B cell (primary cell): ENCODE measurements around the gene LPAR4.

Experiments
- CTCF ChIP-seq: fragments of 200-600 bp; IDR thresholded peaks from one replicate; pipeline ENCODE4 v1.8.0; 2022; ENCODE audit warnings: antibody characterized with exemption, mild to moderate bottlenecking
- EZH2 ChIP-seq: IDR thresholded peaks from 2 replicates; pipeline ENCODE4 v1.6.1; 2012; ENCODE audit warnings: borderline replicate concordance, low read depth, mild to moderate bottlenecking, moderate library complexity, low read length; ENCODE audit not compliant: insufficient read depth, poor library complexity, severe bottlenecking

- TF ChIP-seq CTCF: no peak
- TF ChIP-seq EZH2: no peak
Observed at GRCh38 chrX:78747971-78748370, 451 bp downstream of the LPAR4 start.
